Osteocyte (in vitro differentiated cells): Measurements from ENCODE around the gene SCLT1. TPM values are rescaled to one million over a fixed set of nuclear protein-coding genes. Genes with fewer than 3 reads are reported as not detected.

ENCODE experiments used
- DNase-seq: peaks from one replicate; pipeline ENCODE4 v3.0.0; 2021; ENCODE audit warnings: mixed read lengths; ENCODE audit not compliant: unreplicated experiment; ENCODE audit errors: extremely low spot score
- H3K27ac Mint-ChIP-seq: one replicate; pipeline ENCODE4 v1.8.0; 2021; ENCODE audit warnings: mild to moderate bottlenecking, mixed read lengths; ENCODE audit not compliant: unreplicated experiment
- H3K27me3 Mint-ChIP-seq: one replicate; pipeline ENCODE4 v1.8.0; 2021; ENCODE audit warnings: mixed read lengths; ENCODE audit not compliant: unreplicated experiment
- H3K36me3 Mint-ChIP-seq: one replicate; pipeline ENCODE4 v1.8.0; 2021; ENCODE audit warnings: mixed read lengths; ENCODE audit not compliant: unreplicated experiment
- H3K4me1 Mint-ChIP-seq: one replicate; pipeline ENCODE4 v1.8.0; 2021; ENCODE audit warnings: mixed read lengths; ENCODE audit not compliant: unreplicated experiment
- H3K4me3 Mint-ChIP-seq: one replicate; pipeline ENCODE4 v1.8.0; 2021; ENCODE audit warnings: mild to moderate bottlenecking, moderate library complexity, mixed read lengths; ENCODE audit not compliant: unreplicated experiment
- H3K9me3 Mint-ChIP-seq: one replicate; pipeline ENCODE4 v1.8.0; 2021; ENCODE audit warnings: mixed read lengths; ENCODE audit not compliant: unreplicated experiment
- total RNA-seq: library from RNA; stranded (reverse); gene quantifications from 2 replicates; pipeline ENCODE4 v1.2.1, GENCODE V29; 2021
- TF ChIP-seq, protein P1 (sequence below): fragments of 200-600 bp; sonication (generic); IDR thresholded peaks from 2 replicates; pipeline ENCODE4 v1.5.0; 2021; ENCODE audit warnings: antibody characterized with exemption, mild to moderate bottlenecking, moderate library complexity

SCLT1 gene
- total RNA-seq, 1 donor from 2014 or later = 13.6 TPM

DNA sequence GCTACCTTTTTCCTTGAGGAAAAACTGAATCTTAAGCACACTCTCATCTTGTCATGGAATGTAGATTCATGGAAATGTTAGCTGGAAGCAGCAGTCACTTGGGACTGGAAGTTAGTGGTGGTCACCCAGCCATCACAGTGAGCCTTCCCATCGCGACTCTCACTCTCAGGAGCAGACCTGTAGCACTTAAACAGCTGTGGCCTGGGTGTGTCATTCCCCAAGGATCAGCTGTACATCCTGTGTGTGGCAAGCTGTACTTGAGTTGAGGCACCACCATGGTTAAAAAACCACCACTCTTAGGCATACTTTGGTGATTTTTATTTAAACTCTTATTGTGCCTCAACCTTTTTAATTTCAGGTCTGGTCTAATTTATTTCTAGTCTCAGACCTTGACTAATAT, 237.1 kb downstream of the SCLT1 start:
- no peaks in the 10 kb centered on the region for H3K9me3 Mint-ChIP-seq
- no peaks in the 10 kb centered on the region for H3K27me3 Mint-ChIP-seq
- H3K4me3 Mint-ChIP-seq = no peak overlapping the region
- DNase-seq = no peak
- no peak overlapping the region for H3K27ac Mint-ChIP-seq
- peaks cover 26% of the 10 kb centered on the region for H3K4me1 Mint-ChIP-seq
- H3K36me3 Mint-ChIP-seq = peaks cover 41% of the 10 kb centered on the region
- TF ChIP-seq, protein P1, sequence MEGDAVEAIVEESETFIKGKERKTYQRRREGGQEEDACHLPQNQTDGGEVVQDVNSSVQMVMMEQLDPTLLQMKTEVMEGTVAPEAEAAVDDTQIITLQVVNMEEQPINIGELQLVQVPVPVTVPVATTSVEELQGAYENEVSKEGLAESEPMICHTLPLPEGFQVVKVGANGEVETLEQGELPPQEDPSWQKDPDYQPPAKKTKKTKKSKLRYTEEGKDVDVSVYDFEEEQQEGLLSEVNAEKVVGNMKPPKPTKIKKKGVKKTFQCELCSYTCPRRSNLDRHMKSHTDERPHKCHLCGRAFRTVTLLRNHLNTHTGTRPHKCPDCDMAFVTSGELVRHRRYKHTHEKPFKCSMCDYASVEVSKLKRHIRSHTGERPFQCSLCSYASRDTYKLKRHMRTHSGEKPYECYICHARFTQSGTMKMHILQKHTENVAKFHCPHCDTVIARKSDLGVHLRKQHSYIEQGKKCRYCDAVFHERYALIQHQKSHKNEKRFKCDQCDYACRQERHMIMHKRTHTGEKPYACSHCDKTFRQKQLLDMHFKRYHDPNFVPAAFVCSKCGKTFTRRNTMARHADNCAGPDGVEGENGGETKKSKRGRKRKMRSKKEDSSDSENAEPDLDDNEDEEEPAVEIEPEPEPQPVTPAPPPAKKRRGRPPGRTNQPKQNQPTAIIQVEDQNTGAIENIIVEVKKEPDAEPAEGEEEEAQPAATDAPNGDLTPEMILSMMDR = no peak

DNA sequence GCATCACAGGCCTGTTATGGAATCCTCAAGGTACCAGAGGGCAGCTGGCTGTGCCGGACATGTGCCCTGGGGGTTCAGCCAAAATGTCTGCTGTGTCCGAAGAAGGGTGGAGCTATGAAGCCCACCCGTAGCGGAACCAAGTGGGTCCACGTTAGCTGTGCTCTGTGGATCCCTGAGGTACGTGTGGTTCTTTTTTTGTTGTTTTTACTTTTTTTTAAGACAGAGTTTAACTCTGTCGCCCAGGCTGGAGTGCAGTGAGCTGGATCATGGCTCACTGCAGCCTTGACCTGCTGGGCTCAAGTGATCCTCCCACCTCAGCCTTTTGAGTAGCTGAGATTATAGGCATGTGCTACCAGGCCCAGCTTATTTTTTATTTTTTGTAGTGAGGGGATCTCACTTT, 237.7 kb downstream of the SCLT1 start:
- Mint-ChIP-seq H3K4me3 (no peak overlapping the region), H3K36me3 (peaks cover 39% of the 10 kb centered on the region), H3K9me3 (no peaks in the 10 kb centered on the region), H3K4me1 (peaks cover 26% of the 10 kb centered on the region), H3K27me3 (no peaks in the 10 kb centered on the region), H3K27ac (no peak overlapping the region)
- DNase-seq = no peak
- TF ChIP-seq, protein P1 = no peak

DNA sequence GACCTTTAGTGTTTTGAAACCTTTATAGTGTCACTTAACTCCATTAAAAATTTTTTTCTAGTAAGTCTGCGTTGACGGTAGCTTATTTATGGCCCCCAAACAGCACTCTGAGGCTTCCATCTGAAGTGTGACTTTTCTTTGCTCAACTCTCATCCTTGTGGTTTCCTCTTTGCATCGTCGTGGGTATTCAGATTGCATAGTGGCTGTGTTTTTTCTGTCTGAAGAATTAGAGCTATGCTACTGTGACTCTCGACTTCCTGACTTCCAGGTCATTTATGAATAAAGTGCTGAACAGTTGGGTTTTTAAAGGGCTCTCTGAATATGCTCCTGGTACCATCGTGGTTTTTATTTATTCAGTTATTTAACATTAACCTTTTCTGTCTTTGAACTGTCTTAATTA, 238.9 kb downstream of the SCLT1 start:
- TF ChIP-seq, protein P1 = no peak
- peaks cover 19% of the 10 kb centered on the region for H3K4me1 Mint-ChIP-seq
- H3K27me3 Mint-ChIP-seq = no peaks in the 10 kb centered on the region
- H3K4me3 Mint-ChIP-seq = no peak overlapping the region
- peak overlapping the region; percentile 73 for H3K27ac Mint-ChIP-seq
- peaks cover 47% of the 10 kb centered on the region for H3K36me3 Mint-ChIP-seq
- H3K9me3 Mint-ChIP-seq = no peaks in the 10 kb centered on the region
- no peak for DNase-seq

DNA sequence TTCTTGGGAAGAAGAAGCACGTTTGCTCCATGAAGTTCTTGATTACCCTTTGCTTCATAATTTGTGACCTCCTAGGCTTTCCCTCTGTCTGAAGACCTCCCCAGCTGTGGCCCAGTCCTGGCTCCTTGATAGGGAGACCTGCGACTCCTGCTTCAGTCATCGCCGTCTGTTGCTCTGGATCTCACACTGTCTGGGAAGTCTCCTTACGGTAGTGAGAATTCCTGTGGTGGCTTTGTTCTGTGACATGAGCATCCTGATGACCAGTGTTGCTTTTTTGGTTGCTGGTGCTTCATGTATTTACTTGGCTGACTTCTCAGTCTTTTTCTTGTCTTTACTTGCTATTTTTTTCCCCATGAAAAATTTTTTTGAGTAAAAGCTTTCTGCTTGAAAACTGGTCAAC, 239.6 kb downstream of the SCLT1 start:
- H3K36me3 Mint-ChIP-seq = peaks cover 51% of the 10 kb centered on the region
- no peaks in the 10 kb centered on the region for H3K9me3 Mint-ChIP-seq
- no peak overlapping the region for H3K27ac Mint-ChIP-seq
- TF ChIP-seq, protein P1 = no peak
- no peak overlapping the region for H3K4me3 Mint-ChIP-seq
- peaks cover 19% of the 10 kb centered on the region for H3K4me1 Mint-ChIP-seq
- no peaks in the 10 kb centered on the region for H3K27me3 Mint-ChIP-seq
- no peak for DNase-seq

DNA sequence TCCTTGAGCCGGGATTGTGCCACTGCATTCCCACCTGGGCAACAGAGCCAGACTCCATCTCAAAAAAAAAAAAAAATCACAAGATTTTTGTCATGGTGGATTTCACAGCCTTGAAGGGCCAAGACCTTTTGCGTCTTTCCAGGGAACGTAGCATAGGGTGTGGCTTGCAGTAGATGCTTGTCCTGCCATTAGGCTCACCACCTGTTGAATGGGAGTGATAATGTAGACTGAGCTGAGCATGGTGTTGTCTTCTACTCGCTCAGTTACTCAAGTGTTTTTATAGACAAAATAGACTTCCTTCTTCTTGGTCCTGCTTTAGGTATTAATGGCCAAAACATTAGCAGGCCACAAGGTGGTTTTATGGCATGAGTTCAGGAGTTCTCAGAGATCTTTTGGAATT, 243.1 kb downstream of the SCLT1 start:
- H3K9me3 Mint-ChIP-seq = no peaks in the 10 kb centered on the region

More for the DNA sequence above, 243.1 kb downstream of the SCLT1 start:
- DNase-seq = no peak
- Mint-ChIP-seq H3K27me3 (no peaks in the 10 kb centered on the region), H3K36me3 (peaks cover 58% of the 10 kb centered on the region), H3K4me1 (peaks cover 44% of the 10 kb centered on the region), H3K27ac (no peak overlapping the region), H3K4me3 (no peak overlapping the region)
- TF ChIP-seq, protein P1 = no peak
